H1 (cell line): ENCODE data around the gene NBEA. TPM values are rescaled to one million over a fixed set of nuclear protein-coding genes. Genes with fewer than 3 reads are reported as not detected.

Source experiments
- CTCF ChIA-PET: fragments of 300-600 bp; sonication (Branson Sonifier 250); formaldehyde crosslinking; loops from one replicate; lab custom pipeline; 2021; ENCODE audit not compliant: partially characterized antibody; lab: Charles Lee
- POLR2A ChIA-PET: fragments of 300-600 bp; sonication (Branson Sonifier 250); formaldehyde crosslinking; loops from one replicate; lab custom pipeline; 2021; ENCODE audit warnings: inconsistent platforms; ENCODE audit not compliant: partially characterized antibody; lab: Charles Lee
- DNase-seq, 2 experiments: peaks; one replicate each; pipeline versions ENCODE4 v3.0.0 to v3.0.0-alpha.2; 2010 to 2022; ENCODE audit warnings: low spot score in 2 of 2, low read depth in 1 of 2, mixed read lengths in 1 of 2
- FAIRE-seq: peaks from 2 replicates; lab custom pipeline; 2011; peaks lifted over from hg19 to GRCh38; lab: Jason Lieb, UNC
- H2AFZ ChIP-seq: 2 replicates; pipeline ENCODE4 v1.8.1; 2012; ENCODE audit warnings: low read length, inconsistent platforms
- H2AK5ac ChIP-seq: 2 replicates; pipeline ENCODE4 v1.6.1; 2013; ENCODE audit warnings: low read depth, low read length
- H2BK120ac ChIP-seq: replicated peaks from 2 replicates; pipeline ENCODE3; 2013; ENCODE audit warnings: low read depth, low read length, inconsistent platforms
- H2BK12ac ChIP-seq: 2 replicates; pipeline ENCODE4 v1.6.1; 2013; ENCODE audit warnings: low read depth, low read length
- H2BK15ac ChIP-seq: 2 replicates; pipeline ENCODE4 v1.6.1; 2013; ENCODE audit warnings: low read length
- H2BK20ac ChIP-seq: 2 replicates; pipeline ENCODE4 v1.6.1; 2013; ENCODE audit warnings: low read length
- H2BK5ac ChIP-seq: 2 replicates; pipeline ENCODE4 v1.6.1; 2013; ENCODE audit warnings: low read depth, low read length
- H3K14ac ChIP-seq: 2 replicates; pipeline ENCODE4 v1.6.1; 2013; ENCODE audit warnings: inconsistent platforms; ENCODE audit not compliant: insufficient read length
- H3K18ac ChIP-seq: 2 replicates; pipeline ENCODE4 v1.6.1; 2013; ENCODE audit warnings: low read length; ENCODE audit errors: extremely low read depth
- H3K23ac ChIP-seq: 2 replicates; pipeline ENCODE4 v1.6.1; 2013; ENCODE audit warnings: inconsistent platforms; ENCODE audit not compliant: insufficient read length
- H3K23me2 ChIP-seq: 2 replicates; pipeline ENCODE4 v1.6.1; 2013; ENCODE audit warnings: low read depth, low read length
- H3K27ac ChIP-seq: 2 replicates; pipeline ENCODE4 v1.6.1; 2011; ENCODE audit warnings: low read depth, low read length, inconsistent platforms
- H3K27me3 ChIP-seq, 4 experiments: replicated peaks in 1 of 4; 1 replicate in 1 of 4; 2 replicates in 3 of 4; pipeline versions ENCODE4 v1.6.1 to v1.8.1; 2011 to 2013; ENCODE audit warnings: low read length in 3 of 4, mild to moderate bottlenecking in 3 of 4, inconsistent platforms in 2 of 4, mixed read lengths in 2 of 4, moderate library complexity in 1 of 4; ENCODE audit not compliant: control insufficient read depth in 3 of 4, insufficient read depth in 3 of 4; ENCODE audit errors: extremely low read depth in 1 of 4
- H3K36me3 ChIP-seq, 4 experiments: 2 replicates each; pipeline versions ENCODE4 v1.6.1 to v1.8.1; 2011 to 2013; ENCODE audit warnings: mild to moderate bottlenecking in 4 of 4, low read length in 3 of 4, moderate library complexity in 2 of 4, control low read depth in 1 of 4, inconsistent platforms in 1 of 4; ENCODE audit not compliant: insufficient read depth in 4 of 4, control insufficient read depth in 2 of 4
- H3K4ac ChIP-seq: replicated peaks from 2 replicates; pipeline ENCODE3; 2013; ENCODE audit warnings: low read length, low read depth, mixed read lengths, inconsistent platforms; ENCODE audit not compliant: insufficient read length
- H3K4me1 ChIP-seq, 4 experiments: replicated peaks in 1 of 4; 1 replicate in 1 of 4; 2 replicates in 3 of 4; pipeline versions ENCODE4 v1.6.1 to v1.8.1; 2011 to 2013; ENCODE audit warnings: low read length in 3 of 4, inconsistent platforms in 2 of 4, mixed read lengths in 1 of 4; ENCODE audit not compliant: insufficient read depth in 4 of 4, control insufficient read depth in 3 of 4
- H3K4me2 ChIP-seq, 2 experiments: 2 replicates each; pipeline versions ENCODE4 v1.6.1 to v1.8.1; 2011 to 2013; ENCODE audit warnings: low read depth in 2 of 2, low read length in 2 of 2, control low read depth in 1 of 2, inconsistent platforms in 1 of 2, mild to moderate bottlenecking in 1 of 2; ENCODE audit not compliant: insufficient read depth in 1 of 2
- H3K4me3 ChIP-seq, 4 experiments: fragments of 200-600, 300-600 bp in 1 of 4; sonication (generic), shearing (Covaris generic), sonication (Bioruptor Twin) in 1 of 4; 2 replicates each; pipeline versions ENCODE4 v1.5.1 to v1.8.1; 2011 to 2016; ENCODE audit warnings: low read length in 4 of 4, low read depth in 3 of 4, control low read depth in 2 of 4, inconsistent platforms in 2 of 4, mild to moderate bottlenecking in 2 of 4, mixed read lengths in 1 of 4, moderate library complexity in 1 of 4; ENCODE audit not compliant: insufficient read depth in 2 of 4; ENCODE audit errors: extremely low read depth in 1 of 4
- H3K56ac ChIP-seq: replicated peaks from 2 replicates; pipeline ENCODE3; 2013; ENCODE audit warnings: low read depth, mild to moderate bottlenecking, mixed read lengths, low read length, inconsistent platforms; ENCODE audit not compliant: insufficient read length
- H3K79me1 ChIP-seq: 2 replicates; pipeline ENCODE4 v1.6.1; 2013; ENCODE audit warnings: low read depth, low read length, control low read depth
- H3K79me2 ChIP-seq, 2 experiments: 2 replicates each; pipeline versions ENCODE4 v1.6.1 to v1.8.1; 2012 to 2013; ENCODE audit warnings: low read length in 2 of 2, mild to moderate bottlenecking in 2 of 2, inconsistent platforms in 1 of 2; ENCODE audit not compliant: insufficient read depth in 2 of 2, control insufficient read depth in 1 of 2
- H3K9ac ChIP-seq, 4 experiments: replicated peaks in 1 of 4; 1 replicate in 1 of 4; 2 replicates in 3 of 4; pipeline versions ENCODE4 v1.6.1 to v1.8.1; 2011 to 2013; ENCODE audit warnings: low read depth in 3 of 4, low read length in 3 of 4, control low read depth in 2 of 4, mild to moderate bottlenecking in 2 of 4, moderate library complexity in 2 of 4, inconsistent platforms in 1 of 4; ENCODE audit errors: extremely low read depth in 1 of 4
- H3K9me3 ChIP-seq, 2 experiments: 2 replicates each; pipeline versions ENCODE4 v1.6.1 to v1.8.1; 2012 to 2013; ENCODE audit warnings: mild to moderate bottlenecking in 2 of 2, moderate library complexity in 2 of 2, control low read depth in 1 of 2, inconsistent platforms in 1 of 2, low read depth in 1 of 2, low read length in 1 of 2, mixed read lengths in 1 of 2; ENCODE audit not compliant: insufficient read depth in 2 of 2
- H4K20me1 ChIP-seq, 2 experiments: replicated peaks in 1 of 2; 2 replicates each; pipeline versions ENCODE3 to v1.8.1; 2011 to 2013; ENCODE audit warnings: inconsistent platforms in 2 of 2, low read length in 2 of 2, mild to moderate bottlenecking in 1 of 2; ENCODE audit not compliant: insufficient read depth in 2 of 2, control insufficient read depth in 1 of 2
- H4K5ac ChIP-seq: 2 replicates; pipeline ENCODE4 v1.6.1; 2013; ENCODE audit warnings: low read length, low read depth, mixed read lengths, inconsistent platforms; ENCODE audit not compliant: insufficient read length
- H4K8ac ChIP-seq: 2 replicates; pipeline ENCODE4 v1.8.0; 2013; ENCODE audit warnings: mild to moderate bottlenecking, moderate library complexity, low read length, inconsistent platforms; ENCODE audit not compliant: insufficient read depth; ENCODE audit errors: extremely low read depth
- H4K91ac ChIP-seq: replicated peaks from 2 replicates; pipeline ENCODE3; 2013; ENCODE audit warnings: low read length, mixed read lengths, inconsistent platforms; ENCODE audit not compliant: insufficient read length
- CBX5 ChIP-seq: fragments of 300-800, 300-1000 bp; sonication (generic); IDR thresholded peaks from 2 replicates; pipeline ENCODE4 v1.7.1; 2016; ENCODE audit warnings: antibody characterized with exemption, low read length, low read depth
- CHD2 ChIP-seq: IDR thresholded peaks from 2 replicates; pipeline ENCODE4 v1.6.1; 2012; ENCODE audit warnings: low read length, improper control_type of control experiment
- GTF2F1 ChIP-seq: IDR thresholded peaks from 2 replicates; pipeline ENCODE4 v1.6.1; 2012; ENCODE audit warnings: low read depth, low read length, improper control_type of control experiment, borderline replicate concordance
- JUND ChIP-seq: IDR thresholded peaks from 2 replicates; pipeline ENCODE4 v1.6.1; 2011; ENCODE audit warnings: mild to moderate bottlenecking, improper control_type of control experiment, low read length
- NANOG ChIP-seq: IDR thresholded peaks from 2 replicates; pipeline ENCODE4 v1.6.1; 2011; ENCODE audit warnings: low read length, low read depth, mild to moderate bottlenecking, inconsistent platforms; ENCODE audit not compliant: insufficient read depth, poor library complexity, severe bottlenecking
- POU5F1 ChIP-seq: IDR thresholded peaks from 2 replicates; pipeline ENCODE4 v1.6.1; 2011; ENCODE audit warnings: low read depth, mild to moderate bottlenecking, low read length, moderate library complexity
- RAD21 ChIP-seq, 2 experiments: IDR thresholded peaks in 1 of 2; conservative IDR thresholded peaks in 1 of 2; 2 replicates each; pipeline ENCODE4 v1.6.1; 2011; ENCODE audit warnings: low read depth in 2 of 2, low read length in 2 of 2, improper control_type of control experiment in 1 of 2, inconsistent platforms in 1 of 2, mild to moderate bottlenecking in 1 of 2, moderate library complexity in 1 of 2
- SIN3A ChIP-seq, 2 experiments: IDR thresholded peaks in 1 of 2; conservative IDR thresholded peaks in 1 of 2; 2 replicates each; pipeline ENCODE4 v1.6.1; 2011 to 2012; ENCODE audit warnings: low read length in 2 of 2, improper control_type of control experiment in 1 of 2, low read depth in 1 of 2, mild to moderate bottlenecking in 1 of 2
- SRF ChIP-seq: IDR thresholded peaks from 2 replicates; pipeline ENCODE4 v1.6.1; 2011; ENCODE audit warnings: mild to moderate bottlenecking, low read depth, low read length, moderate library complexity
- TAF7 ChIP-seq: optimal IDR thresholded peaks from 2 replicates; pipeline ENCODE3; 2011; ENCODE audit warnings: low read depth, mild to moderate bottlenecking, inconsistent platforms, low read length, moderate library complexity, borderline replicate concordance
- YY1 ChIP-seq: IDR thresholded peaks from 2 replicates; pipeline ENCODE4 v1.6.1; 2011; ENCODE audit warnings: low read depth, mild to moderate bottlenecking, low read length
- WGBS, 2 experiments: shearing (Covaris generic) in 1 of 2; methylation state at CpG; one replicate each; pipeline versions ENCODE4 v1.1.6 to v1.1.7; 2013 to 2015; ENCODE audit warnings: low lambda C conversion rate in 2 of 2, mixed read lengths in 2 of 2, inconsistent platforms in 1 of 2, low coverage in 1 of 2, missing lambda C conversion rate in 1 of 2; ENCODE audit not compliant: insufficient replicate concordance in 2 of 2, insufficient coverage in 1 of 2, insufficient read length in 1 of 2; ENCODE audit errors: extremely low coverage in 1 of 2, missing lambda C conversion rate in 1 of 2; 5-methylcytosine and 5-hydroxymethylcytosine counted together
- polyA plus RNA-seq, 7 experiments: library from polyadenylated mRNA; depleted of rRNA in 3 of 7; stranded (reverse) in 5 of 7; unstranded in 2 of 7; fragments of >200 nt in 5 of 7; fragments of 200-250 nt in 2 of 7; gene quantifications; 1 replicate in 5 of 7; 2 replicates in 1 of 7; 4 replicates in 1 of 7; pipeline versions ENCODE4 v1.2.1 to v1.2.3, GENCODE V29; 2011 to 2013; ENCODE audit warnings: missing spikeins in 2 of 7, mixed read lengths in 2 of 7
- total RNA-seq: library from RNA; stranded (reverse); fragmentation: NEBNext Ultra II Directional; extraction: Animal tissue kit (Norgen Biotek cat#: 25700); gene quantifications from 2 replicates; pipeline ENCODE4 v1.2.1, GENCODE V29; 2021
- TF ChIP-seq, protein P1 (sequence below): IDR thresholded peaks from 2 replicates; pipeline ENCODE4 v1.6.1; 2012; ENCODE audit warnings: low read length, inconsistent platforms

The NBEA gene
- total and polyA plus RNA-seq, 2 of the 8 experiments (the other 6 are each of a cell fraction or from before 2014, with no cell fraction given): 14.2 to 21.5 TPM

DNA sequence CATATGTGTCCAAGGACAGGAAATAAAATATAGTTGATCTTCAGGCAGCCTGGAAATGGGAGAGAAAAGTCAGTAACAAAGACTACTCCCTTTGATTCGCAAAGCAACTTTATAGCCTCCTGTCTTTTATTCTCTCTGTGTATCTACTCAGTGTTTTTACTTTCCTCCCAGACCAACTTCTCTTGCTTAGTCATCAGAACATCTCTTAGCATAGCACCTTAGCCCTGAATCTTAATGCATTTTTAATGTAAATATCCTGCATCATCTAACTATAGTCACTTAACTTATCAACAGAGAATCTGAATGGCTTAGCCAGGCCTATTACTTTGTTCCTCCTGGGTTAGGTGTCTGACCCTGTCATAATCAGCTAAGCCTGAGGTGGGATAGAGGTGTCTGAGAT lies 296.2 kb downstream of the NBEA start:
- Histone ChIP-seq H3K4ac (no peak overlapping the region), H3K14ac (no peak overlapping the region), H2BK120ac (no peak overlapping the region), H4K91ac (no peak overlapping the region), H3K18ac (no peak overlapping the region), H4K20me1 (no peaks in the 10 kb centered on the region), H3K27me3 (no peaks in the 10 kb centered on the region), H3K23me2 (no peaks in the 10 kb centered on the region), H2BK20ac (no peak overlapping the region), H3K79me1 (no peaks in the 10 kb centered on the region), H3K56ac (no peak overlapping the region), H3K9ac (no peak overlapping the region), H2BK12ac (no peak overlapping the region), H3K4me1 (peaks cover 0 to 4% (median 0%) of the 10 kb centered on the region in 4 experiments; a peak in 1 of 7 replicates), H3K27ac (no peak overlapping the region), H4K5ac (no peak overlapping the region), H3K23ac (no peak overlapping the region), H2BK15ac (no peak overlapping the region), H3K9me3 (no peaks in the 10 kb centered on the region), H3K79me2 (no peaks in the 10 kb centered on the region), H2AFZ (no peak overlapping the region), H3K36me3 (no peaks in the 10 kb centered on the region; a peak in 1 of 8 replicates), H3K4me3 (no peak overlapping the region), H2BK5ac (no peak overlapping the region), H4K8ac (no peak overlapping the region), H2AK5ac (no peak overlapping the region), H3K4me2 (no peak overlapping the region)
- no peak for FAIRE-seq
- 88% methylated on average over 1 of the region's 1 CpG; no CpG with 5 or more reads in 1 of the 2 experiments for WGBS, 2 experiments
- ChIA-PET CTCF (interaction anchor here (0.6 kb wide), 1 partner anchor 173 kb away, joined by 3 read pairs; no protein-coding TSS in a partner anchor), POLR2A (no interaction called here)
- DNase-seq: no peak
- TF ChIP-seq GTF2F1 (no peak), YY1 (no peak), TAF7 (no peak), CBX5 (no peak), SRF (no peak), RAD21 (IDR thresholded peaks at IDR 0.05 in 1 of 2, conservative IDR thresholded peaks at IDR 0.05 in 1 of 2; ENCODE audit: low read depth in 2 of 2, low read length in 2 of 2) (no peak), NANOG (no peak), JUND (no peak), CHD2 (no peak), SIN3A (conservative IDR thresholded peaks at IDR 0.05 in 1 of 2, IDR thresholded peaks at IDR 0.05 in 1 of 2; ENCODE audit: low read depth in 1 of 2, low read length in 2 of 2) (no peak), POU5F1 (no peak)
- TF ChIP-seq, protein P1, sequence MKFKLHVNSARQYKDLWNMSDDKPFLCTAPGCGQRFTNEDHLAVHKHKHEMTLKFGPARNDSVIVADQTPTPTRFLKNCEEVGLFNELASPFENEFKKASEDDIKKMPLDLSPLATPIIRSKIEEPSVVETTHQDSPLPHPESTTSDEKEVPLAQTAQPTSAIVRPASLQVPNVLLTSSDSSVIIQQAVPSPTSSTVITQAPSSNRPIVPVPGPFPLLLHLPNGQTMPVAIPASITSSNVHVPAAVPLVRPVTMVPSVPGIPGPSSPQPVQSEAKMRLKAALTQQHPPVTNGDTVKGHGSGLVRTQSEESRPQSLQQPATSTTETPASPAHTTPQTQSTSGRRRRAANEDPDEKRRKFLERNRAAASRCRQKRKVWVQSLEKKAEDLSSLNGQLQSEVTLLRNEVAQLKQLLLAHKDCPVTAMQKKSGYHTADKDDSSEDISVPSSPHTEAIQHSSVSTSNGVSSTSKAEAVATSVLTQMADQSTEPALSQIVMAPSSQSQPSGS: no peak
